Kidney glomerular epithelial cell (primary cell): ENCODE results near the gene THOC5.
A peak's percentile ranks its signal among the peaks of the same experiment; 100 is the strongest.
"Not testable (repeated sequence)": the region's sequence is repeated elsewhere in the genome, so short reads cannot be mapped to it uniquely, and the experiment has no call there.

Experiments used
- DNase-seq: peaks from one replicate; lab custom pipeline; 2025; lab: John Stamatoyannopoulos, UW

Gene THOC5

GRCh38 chr22:29553351-29554224 lies at the start of gene THOC5:
Gene THOC5 (minus strand): TSS chr22:29553757. CDS start chr22:29549147, 4,610 bp downstream.
- DNase-seq, result peak; percentile 96

- no peak for DNase-seq
Observed at GRCh38 chr22:29598684-29599020, 45.1 kb upstream of the THOC5 start.

- not testable (repeated sequence) for DNase-seq
Observed at GRCh38 chr22:29597871-29598683, 44.5 kb upstream of the THOC5 start.

GRCh38 chr22:29596408-29596807 lies 42.9 kb upstream of the THOC5 start:
- DNase-seq, result no peak

- not testable (repeated sequence) for DNase-seq
Observed at GRCh38 chr22:29594447-29594846, 40.9 kb upstream of the THOC5 start.

- no peak for DNase-seq
Observed at GRCh38 chr22:29593923-29594322, 40.4 kb upstream of the THOC5 start.

GRCh38 chr22:29587938-29588699 lies 34.6 kb upstream of the THOC5 start:
- DNase-seq, result no peak

- not testable (repeated sequence) for DNase-seq
Observed at GRCh38 chr22:29586193-29586705, 32.7 kb upstream of the THOC5 start.

- no peak for DNase-seq
Observed at GRCh38 chr22:29584975-29585374, 31.4 kb upstream of the THOC5 start.

- no peak for DNase-seq
Observed at GRCh38 chr22:29581799-29582198, 28.2 kb upstream of the THOC5 start.

- DNase-seq, result no peak
Observed at GRCh38 chr22:29580200-29580810, 26.7 kb upstream of the THOC5 start.

- no peak for DNase-seq
Observed at GRCh38 chr22:29578462-29579200, 25.1 kb upstream of the THOC5 start.

- no peak for DNase-seq
Observed at GRCh38 chr22:29574762-29575450, 21.3 kb upstream of the THOC5 start.

- no peak for DNase-seq
Observed at GRCh38 chr22:29570912-29571549, 17.5 kb upstream of the THOC5 start.

- DNase-seq, result no peak
Observed at GRCh38 chr22:29570456-29570855, 16.9 kb upstream of the THOC5 start.

GRCh38 chr22:29569011-29569678 lies 15.6 kb upstream of the THOC5 start:
- DNase-seq, result no peak

GRCh38 chr22:29567338-29567737 lies 13.8 kb upstream of the THOC5 start:
- DNase-seq, result no peak

GRCh38 chr22:29566513-29566912 lies 13.0 kb upstream of the THOC5 start:
- DNase-seq, result not testable (repeated sequence)
